HG02840 (cell line): Measurements from ENCODE around the gene PCLO.
A peak's percentile ranks its signal among the peaks of the same experiment; 100 is the strongest.

Experiments
- ATAC-seq: cut with Tn5 transposase; IDR thresholded peaks from one replicate; pipeline ENCODE4 v1.9.1; 2021; ENCODE audit warnings: mild to moderate bottlenecking, moderate library complexity, moderate number of reproducible peaks; ENCODE audit not compliant: unreplicated experiment, low FRiP score

PCLO gene

GRCh38 chr7:83162402-83163256, at the start of gene PCLO:
PCLO (minus strand) TSS chr7:83162884; CDS start chr7:83162592, 292 bp downstream.
- ATAC-seq, result peak; percentile 72

DNA sequence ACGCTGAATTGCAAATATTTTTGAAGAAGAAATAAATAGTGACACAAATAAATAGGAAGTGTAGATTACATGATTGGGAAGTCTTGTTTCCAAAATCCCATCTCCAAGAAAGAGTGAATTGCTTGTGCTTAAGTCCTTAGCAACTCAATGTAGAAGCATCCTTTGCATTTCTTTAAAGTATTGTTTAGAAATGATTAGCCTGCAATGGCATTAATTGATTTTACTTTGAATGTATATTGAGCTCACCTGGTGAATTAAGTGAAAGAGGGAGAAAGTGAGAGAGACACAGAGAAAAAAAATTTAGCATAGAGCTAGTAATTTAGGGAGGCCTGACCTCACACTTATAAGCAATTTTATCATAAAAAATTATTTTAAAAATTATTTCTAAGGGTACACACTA, 49.0 kb upstream of the PCLO start:
- ATAC-seq, result no peak

GRCh38 chr7:83210479-83210878, 47.8 kb upstream of the PCLO start:
- no peak for ATAC-seq

- ATAC-seq, result no peak
Observed at GRCh38 chr7:83204715-83205114, 42.0 kb upstream of the PCLO start.

GRCh38 chr7:83201355-83201754, 38.7 kb upstream of the PCLO start:
- ATAC-seq, result no peak

GRCh38 chr7:83190659-83191389, 28.1 kb upstream of the PCLO start:
- ATAC-seq, result no peak

DNA sequence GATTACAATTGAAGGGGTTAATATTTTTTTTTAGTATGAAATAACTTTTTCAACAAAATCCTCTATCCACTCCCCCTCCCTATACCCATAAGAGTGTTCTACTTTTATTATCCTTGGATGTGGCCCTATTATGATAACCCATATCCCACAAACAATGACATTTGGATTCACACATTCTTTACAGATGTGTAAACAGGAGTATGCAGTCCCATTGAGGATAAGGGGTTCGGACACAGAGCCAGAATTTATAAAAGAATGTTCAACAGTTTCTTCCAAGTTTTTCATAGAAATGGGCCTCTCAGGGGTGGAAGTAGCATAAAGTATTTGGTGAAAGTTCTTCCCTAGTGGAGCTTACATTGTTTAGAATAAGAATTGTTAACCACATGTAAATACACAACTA, 16.1 kb upstream of the PCLO start:
- ATAC-seq, result no peak

- ATAC-seq, result no peak
Observed at GRCh38 chr7:83178066-83178465, 15.4 kb upstream of the PCLO start.

GRCh38 chr7:83173664-83174063, 11.0 kb upstream of the PCLO start:
- ATAC-seq, result no peak

DNA sequence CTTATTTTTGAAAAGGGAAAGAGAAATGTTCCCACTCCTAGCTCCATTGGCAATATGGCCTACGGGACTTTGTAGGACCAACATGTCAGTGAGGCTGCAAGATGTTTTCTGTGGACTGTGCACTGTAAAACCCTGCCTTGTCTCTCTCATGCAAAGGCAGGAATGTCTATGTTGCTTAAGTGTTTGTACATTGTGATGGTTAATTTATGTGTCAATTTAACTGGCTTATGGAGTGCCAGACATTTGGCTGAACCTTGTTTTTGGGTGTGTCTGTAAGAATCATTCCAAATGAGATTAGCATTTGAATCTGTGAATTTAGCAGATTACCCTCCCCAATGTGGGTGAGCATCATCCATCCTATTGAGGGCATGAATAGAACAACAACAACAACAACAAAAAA, 4.1 kb upstream of the PCLO start:
- ATAC-seq, result no peak

GRCh38 chr7:83161899-83162401, 734 bp downstream of the PCLO start:
- peak; percentile 20 for ATAC-seq

DNA sequence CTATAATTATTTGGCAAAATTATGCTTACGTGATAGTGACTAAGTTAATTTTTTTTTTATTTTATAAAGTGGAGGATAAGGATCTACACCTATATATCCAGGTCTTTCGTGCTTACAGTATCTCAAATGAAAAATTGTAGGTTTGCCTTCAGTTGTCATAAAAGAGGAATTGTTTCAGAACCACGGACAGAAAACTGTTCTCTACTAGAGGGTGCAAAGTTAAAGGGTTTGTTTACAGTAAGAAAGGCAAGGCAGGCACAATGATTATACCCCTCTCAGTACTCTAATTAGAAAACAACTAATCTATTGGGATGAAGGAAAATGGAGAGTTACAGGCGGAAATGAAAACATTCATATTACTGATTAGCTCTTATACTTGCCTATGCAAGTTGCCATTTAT, 1.5 kb downstream of the PCLO start:
- no peak for ATAC-seq

- no peak for ATAC-seq
Observed at GRCh38 chr7:83159731-83160130, 3.0 kb downstream of the PCLO start.

- ATAC-seq, result no peak
Observed at GRCh38 chr7:83156006-83156405, 6.7 kb downstream of the PCLO start.

GRCh38 chr7:83155407-83155806, 7.3 kb downstream of the PCLO start:
- no peak for ATAC-seq

GRCh38 chr7:83153419-83153818, 9.3 kb downstream of the PCLO start:
- no peak for ATAC-seq

DNA sequence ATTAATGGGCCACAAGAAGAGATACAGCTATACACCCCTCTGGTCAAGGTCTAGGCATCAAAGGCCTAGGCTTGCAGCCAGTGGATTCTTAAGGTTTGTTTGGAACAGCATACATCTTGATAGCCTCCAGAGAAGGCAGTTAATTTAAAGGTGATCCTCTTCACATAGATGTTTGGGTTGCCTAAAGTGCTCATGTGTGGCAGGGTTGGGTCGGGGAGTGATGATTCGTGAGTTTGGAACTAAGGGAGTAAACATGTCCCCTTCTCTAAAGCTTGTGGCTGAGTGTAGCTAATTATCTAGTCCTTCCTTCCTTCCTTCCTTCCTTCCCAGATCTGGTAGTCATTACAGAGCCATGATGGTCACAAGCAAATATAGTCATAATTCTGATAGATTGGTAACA, 12.4 kb downstream of the PCLO start:
- ATAC-seq, result no peak

- no peak for ATAC-seq
Observed at GRCh38 chr7:83149466-83149865, 13.2 kb downstream of the PCLO start.

DNA sequence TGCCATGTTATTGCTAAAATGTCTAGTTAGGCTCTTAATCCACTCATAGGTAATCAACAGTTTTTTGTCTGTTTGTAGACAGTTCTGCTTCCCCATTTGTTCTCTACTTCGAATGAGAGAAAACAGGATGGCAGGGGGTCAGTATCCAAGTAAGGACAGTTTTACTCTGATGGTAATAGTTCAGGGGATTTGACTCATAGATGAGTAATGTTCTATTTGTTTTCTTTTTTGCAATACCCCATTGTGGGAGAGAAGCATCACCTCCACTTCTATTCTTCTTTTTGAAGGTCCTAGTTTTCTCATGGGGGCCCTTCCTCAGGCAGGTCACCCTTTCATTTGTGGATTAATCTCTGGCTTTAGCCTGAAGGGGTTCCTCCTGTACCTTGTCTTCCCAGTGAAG, 13.9 kb downstream of the PCLO start:
- ATAC-seq, result no peak

DNA sequence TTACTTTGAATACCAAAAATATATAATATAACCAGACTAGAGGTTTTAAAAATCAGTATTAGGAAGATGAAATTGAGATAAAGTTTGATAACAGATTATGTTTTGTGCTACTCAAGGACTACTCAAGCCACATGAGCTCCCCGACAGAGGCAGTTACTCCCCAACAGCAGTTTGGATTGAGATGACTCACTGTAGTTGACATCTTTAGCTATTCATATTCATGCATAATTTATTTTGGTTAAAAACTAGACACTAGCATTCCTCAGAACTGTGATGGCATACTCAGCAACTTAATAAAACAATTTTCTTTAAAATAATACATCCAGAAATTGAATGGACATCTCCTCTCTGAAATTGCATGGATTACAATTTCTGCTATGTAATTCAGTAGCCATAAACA, 19.6 kb downstream of the PCLO start:
- ATAC-seq, result no peak

- ATAC-seq, result no peak
Observed at GRCh38 chr7:83142365-83142764, 20.3 kb downstream of the PCLO start.

GRCh38 chr7:83141927-83142326, 20.8 kb downstream of the PCLO start:
- no peak for ATAC-seq
